ENCODE measurements around the gene ADGRF5.

ADGRF5 gene

GRCh38 chr6:46894433-46894832 lies 27.3 kb downstream of the ADGRF5 start:
- DNase-seq (ENCODE audit: low read depth, low spot score), result no peak
- H3K27me3 ChIP-seq (ENCODE audit: control insufficient read depth, insufficient read depth, low read length), result no peaks in the 10 kb centered on the region

GRCh38 chr6:46893648-46894047 lies 28.1 kb downstream of the ADGRF5 start:
- H3K27me3 ChIP-seq (ENCODE audit: control insufficient read depth, insufficient read depth, low read length), result no peaks in the 10 kb centered on the region
- no peaks in the 10 kb centered on the region for H3K9me3 ChIP-seq (ENCODE audit: control insufficient read depth, insufficient read depth, low read length)
- H3K36me3 ChIP-seq (ENCODE audit: control insufficient read depth, insufficient read depth, low read length), result no peaks in the 10 kb centered on the region
- H3K4me3 ChIP-seq (ENCODE audit: low read length), result no peak overlapping the region
- no peaks in the 10 kb centered on the region for H3K4me1 ChIP-seq (ENCODE audit: control insufficient read depth, insufficient read depth, low read length)
- H3K27ac ChIP-seq (ENCODE audit: low read length), result no peak overlapping the region
- no CpG with 5 or more reads among the region's 1 CpG for WGBS (ENCODE audit: insufficient coverage, insufficient read length)
- no peak for DNase-seq (ENCODE audit: low read depth, low spot score)

More at GRCh38 chr6:46894433-46894832, 27.3 kb downstream of the ADGRF5 start:
- Histone ChIP-seq H3K4me3 (ENCODE audit: low read length) (no peak overlapping the region), H3K27ac (ENCODE audit: low read length) (no peak overlapping the region), H3K9me3 (ENCODE audit: control insufficient read depth, insufficient read depth, low read length) (no peaks in the 10 kb centered on the region), H3K36me3 (ENCODE audit: control insufficient read depth, insufficient read depth, low read length) (no peaks in the 10 kb centered on the region), H3K4me1 (ENCODE audit: control insufficient read depth, insufficient read depth, low read length) (no peaks in the 10 kb centered on the region)

GRCh38 chr6:46891252-46891795 lies 30.4 kb downstream of the ADGRF5 start:
- Histone ChIP-seq H3K27ac (ENCODE audit: low read length) (no peak overlapping the region), H3K4me3 (ENCODE audit: low read length) (no peak overlapping the region), H3K36me3 (ENCODE audit: control insufficient read depth, insufficient read depth, low read length) (no peaks in the 10 kb centered on the region), H3K27me3 (ENCODE audit: control insufficient read depth, insufficient read depth, low read length) (no peaks in the 10 kb centered on the region), H3K4me1 (ENCODE audit: control insufficient read depth, insufficient read depth, low read length) (no peaks in the 10 kb centered on the region), H3K9me3 (ENCODE audit: control insufficient read depth, insufficient read depth, low read length) (no peaks in the 10 kb centered on the region)
- DNase-seq (ENCODE audit: low read depth, low spot score), result no peak
- no CpG with 5 or more reads among the region's 4 CpGs for WGBS (ENCODE audit: insufficient coverage, insufficient read length)

- H3K27ac ChIP-seq (ENCODE audit: low read length), result no peak overlapping the region
Measured at GRCh38 chr6:46888578-46888977, 33.2 kb downstream of the ADGRF5 start.

GRCh38 chr6:46888031-46888430 lies 33.7 kb downstream of the ADGRF5 start:
- WGBS (ENCODE audit: insufficient coverage, insufficient read length), result no CpG with 5 or more reads among the region's 3 CpGs
- H3K4me3 ChIP-seq (ENCODE audit: low read length), result no peak overlapping the region
- H3K27ac ChIP-seq (ENCODE audit: low read length), result no peak overlapping the region
- H3K36me3 ChIP-seq (ENCODE audit: control insufficient read depth, insufficient read depth, low read length), result no peaks in the 10 kb centered on the region
- no peaks in the 10 kb centered on the region for H3K27me3 ChIP-seq (ENCODE audit: control insufficient read depth, insufficient read depth, low read length)
- DNase-seq (ENCODE audit: low read depth, low spot score), result no peak
- no peaks in the 10 kb centered on the region for H3K4me1 ChIP-seq (ENCODE audit: control insufficient read depth, insufficient read depth, low read length)
- H3K9me3 ChIP-seq (ENCODE audit: control insufficient read depth, insufficient read depth, low read length), result no peaks in the 10 kb centered on the region

More at GRCh38 chr6:46888578-46888977, 33.2 kb downstream of the ADGRF5 start:
- DNase-seq (ENCODE audit: low read depth, low spot score), result no peak
- Histone ChIP-seq H3K4me3 (ENCODE audit: low read length) (no peak overlapping the region), H3K9me3 (ENCODE audit: control insufficient read depth, insufficient read depth, low read length) (no peaks in the 10 kb centered on the region), H3K36me3 (ENCODE audit: control insufficient read depth, insufficient read depth, low read length) (no peaks in the 10 kb centered on the region), H3K27me3 (ENCODE audit: control insufficient read depth, insufficient read depth, low read length) (no peaks in the 10 kb centered on the region), H3K4me1 (ENCODE audit: control insufficient read depth, insufficient read depth, low read length) (no peaks in the 10 kb centered on the region)
- WGBS (ENCODE audit: insufficient coverage, insufficient read length), result no CpG with 5 or more reads among the region's 4 CpGs

- no peak for DNase-seq (ENCODE audit: low read depth, low spot score)
- no peak overlapping the region for H3K27ac ChIP-seq (ENCODE audit: low read length)
- H3K4me3 ChIP-seq (ENCODE audit: low read length), result no peak overlapping the region
- H3K36me3 ChIP-seq (ENCODE audit: control insufficient read depth, insufficient read depth, low read length), result no peaks in the 10 kb centered on the region
- no peaks in the 10 kb centered on the region for H3K9me3 ChIP-seq (ENCODE audit: control insufficient read depth, insufficient read depth, low read length)
- H3K4me1 ChIP-seq (ENCODE audit: control insufficient read depth, insufficient read depth, low read length), result no peaks in the 10 kb centered on the region
- no peaks in the 10 kb centered on the region for H3K27me3 ChIP-seq (ENCODE audit: control insufficient read depth, insufficient read depth, low read length)
- no CpG with 5 or more reads among the region's 2 CpGs for WGBS (ENCODE audit: insufficient coverage, insufficient read length)
Measured at GRCh38 chr6:46882645-46883044, 39.1 kb downstream of the ADGRF5 start.

GRCh38 chr6:46879003-46879402 lies 42.7 kb downstream of the ADGRF5 start:
- WGBS (ENCODE audit: insufficient coverage, insufficient read length), result no CpG with 5 or more reads among the region's 5 CpGs
- no peaks in the 10 kb centered on the region for H3K9me3 ChIP-seq (ENCODE audit: control insufficient read depth, insufficient read depth, low read length)

GRCh38 chr6:46876126-46876525 lies 45.6 kb downstream of the ADGRF5 start:
- Histone ChIP-seq H3K27me3 (ENCODE audit: control insufficient read depth, insufficient read depth, low read length) (no peaks in the 10 kb centered on the region; the same call in 1 of the 2 replicates), H3K27ac (ENCODE audit: low read length) (no peak overlapping the region), H3K9me3 (ENCODE audit: control insufficient read depth, insufficient read depth, low read length) (no peaks in the 10 kb centered on the region), H3K4me1 (ENCODE audit: control insufficient read depth, insufficient read depth, low read length) (no peaks in the 10 kb centered on the region), H3K4me3 (ENCODE audit: low read length) (no peak overlapping the region), H3K36me3 (ENCODE audit: control insufficient read depth, insufficient read depth, low read length) (no peaks in the 10 kb centered on the region)
- WGBS (ENCODE audit: insufficient coverage, insufficient read length), result no CpG with 5 or more reads among the region's 4 CpGs
- peak; percentile 16 for DNase-seq (ENCODE audit: low read depth, low spot score)

More at GRCh38 chr6:46879003-46879402, 42.7 kb downstream of the ADGRF5 start:
- Histone ChIP-seq H3K36me3 (ENCODE audit: control insufficient read depth, insufficient read depth, low read length) (no peaks in the 10 kb centered on the region), H3K27me3 (ENCODE audit: control insufficient read depth, insufficient read depth, low read length) (no peaks in the 10 kb centered on the region; the same call in 1 of the 2 replicates), H3K27ac (ENCODE audit: low read length) (no peak overlapping the region), H3K4me3 (ENCODE audit: low read length) (no peak overlapping the region), H3K4me1 (ENCODE audit: control insufficient read depth, insufficient read depth, low read length) (no peaks in the 10 kb centered on the region)
- DNase-seq (ENCODE audit: low read depth, low spot score), result no peak

- no peak overlapping the region for H3K27ac ChIP-seq (ENCODE audit: low read length)
- H3K27me3 ChIP-seq (ENCODE audit: control insufficient read depth, insufficient read depth, low read length), result no peaks in the 10 kb centered on the region
- no peaks in the 10 kb centered on the region for H3K36me3 ChIP-seq (ENCODE audit: control insufficient read depth, insufficient read depth, low read length)
- H3K4me1 ChIP-seq (ENCODE audit: control insufficient read depth, insufficient read depth, low read length), result no peaks in the 10 kb centered on the region
- WGBS (ENCODE audit: insufficient coverage, insufficient read length), result no CpG with 5 or more reads among the region's 5 CpGs
- no peak overlapping the region for H3K4me3 ChIP-seq (ENCODE audit: low read length)
- no peak for DNase-seq (ENCODE audit: low read depth, low spot score)
- no peaks in the 10 kb centered on the region for H3K9me3 ChIP-seq (ENCODE audit: control insufficient read depth, insufficient read depth, low read length)
Measured at GRCh38 chr6:46867411-46867810, 54.3 kb downstream of the ADGRF5 start.

GRCh38 chr6:46865221-46865620 lies 56.5 kb downstream of the ADGRF5 start:
- no peak for DNase-seq (ENCODE audit: low read depth, low spot score)
- H3K27ac ChIP-seq (ENCODE audit: low read length), result no peak overlapping the region
- H3K36me3 ChIP-seq (ENCODE audit: control insufficient read depth, insufficient read depth, low read length), result no peaks in the 10 kb centered on the region
- no CpG with 5 or more reads among the region's 2 CpGs for WGBS (ENCODE audit: insufficient coverage, insufficient read length)
- H3K9me3 ChIP-seq (ENCODE audit: control insufficient read depth, insufficient read depth, low read length), result no peaks in the 10 kb centered on the region
- no peaks in the 10 kb centered on the region for H3K4me1 ChIP-seq (ENCODE audit: control insufficient read depth, insufficient read depth, low read length)
- H3K27me3 ChIP-seq (ENCODE audit: control insufficient read depth, insufficient read depth, low read length), result no peaks in the 10 kb centered on the region
- H3K4me3 ChIP-seq (ENCODE audit: low read length), result no peak overlapping the region

- Histone ChIP-seq H3K4me1 (ENCODE audit: control insufficient read depth, insufficient read depth, low read length) (no peaks in the 10 kb centered on the region), H3K36me3 (ENCODE audit: control insufficient read depth, insufficient read depth, low read length) (no peaks in the 10 kb centered on the region), H3K27me3 (ENCODE audit: control insufficient read depth, insufficient read depth, low read length) (no peaks in the 10 kb centered on the region), H3K9me3 (ENCODE audit: control insufficient read depth, insufficient read depth, low read length) (no peaks in the 10 kb centered on the region), H3K4me3 (ENCODE audit: low read length) (no peak overlapping the region), H3K27ac (ENCODE audit: low read length) (no peak overlapping the region)
- no peak for DNase-seq (ENCODE audit: low read depth, low spot score)
- no CpG with 5 or more reads among the region's 3 CpGs for WGBS (ENCODE audit: insufficient coverage, insufficient read length)
Measured at GRCh38 chr6:46863791-46864190, 57.9 kb downstream of the ADGRF5 start.

Data from iPS DF 6.9 (cell line).